ENCODE data around the gene SLC22A23. TPM values are rescaled to one million over a fixed set of nuclear protein-coding genes. Genes with fewer than 3 reads are reported as not detected.

The SLC22A23 gene
- total RNA-seq, 1 donor, result 9.0 TPM

- no peak overlapping the region for H3K4me3 ChIP-seq (ENCODE audit: low read depth, low read length)
- no peak for DNase-seq (ENCODE audit: low read depth)
- no peak for TF ChIP-seq CTCF (IDR thresholded peaks at IDR 0.05; ENCODE audit: insufficient read depth, low read length)
These were observed 151.7 kb downstream of the SLC22A23 start for GRCh38 chr6:3305216-3305565.

GRCh38 chr6:3304500-3305215 lies 152.2 kb downstream of the SLC22A23 start:
- DNase-seq (ENCODE audit: low read depth), result no peak
- TF ChIP-seq CTCF (IDR thresholded peaks at IDR 0.05; ENCODE audit: insufficient read depth, low read length), result no peak
- H3K4me3 ChIP-seq (ENCODE audit: low read depth, low read length), result no peak overlapping the region

- H3K4me3 ChIP-seq (ENCODE audit: low read depth, low read length), result no peak overlapping the region
- no peak for TF ChIP-seq CTCF (IDR thresholded peaks at IDR 0.05; ENCODE audit: insufficient read depth, low read length)
- DNase-seq (ENCODE audit: low read depth), result no peak
These were observed 152.9 kb downstream of the SLC22A23 start for GRCh38 chr6:3303795-3304411.

GRCh38 chr6:3301506-3301905 lies 155.3 kb downstream of the SLC22A23 start:
- DNase-seq (ENCODE audit: low read depth), result no peak
- H3K4me3 ChIP-seq (ENCODE audit: low read depth, low read length), result no peak overlapping the region
- no peak for TF ChIP-seq CTCF (IDR thresholded peaks at IDR 0.05; ENCODE audit: insufficient read depth, low read length)

- no peak overlapping the region for H3K4me3 ChIP-seq (ENCODE audit: low read depth, low read length)
- no peak for TF ChIP-seq CTCF (IDR thresholded peaks at IDR 0.05; ENCODE audit: insufficient read depth, low read length)
- DNase-seq (ENCODE audit: low read depth), result no peak
These were observed 157.6 kb downstream of the SLC22A23 start for GRCh38 chr6:3299221-3299620.

GRCh38 chr6:3297909-3298308 lies 158.9 kb downstream of the SLC22A23 start:
- TF ChIP-seq CTCF (IDR thresholded peaks at IDR 0.05; ENCODE audit: insufficient read depth, low read length), result no peak
- H3K4me3 ChIP-seq (ENCODE audit: low read depth, low read length), result no peak overlapping the region
- no peak for DNase-seq (ENCODE audit: low read depth)

All from fibroblast of the aortic adventitia (primary cell).